GM12878 (cell line): Measurements from ENCODE around the gene FUCA2. TPM values are rescaled to one million over a fixed set of nuclear protein-coding genes. Genes with fewer than 3 reads are reported as not detected.

ENCODE experiments used
- ATAC-seq: fragments of 200-7000 bp; cut with Tn5 transposase; 3 replicates; pipeline ENCODE4 v1.9.1; 2020; ENCODE audit warnings: mild to moderate bottlenecking, moderate library complexity
- BruUV-seq: library from RNA; stranded (reverse); fragments of 400-500 nt; replicated peaks from 2 replicates; lab custom pipeline; 2021; lab: Mats Ljungman, UMichigan
- CTCF ChIA-PET: fragments of 300-600 bp; sonication (Branson Sonifier 250); formaldehyde crosslinking; extraction: SDS; loops from one replicate; lab custom pipeline; 2021; ENCODE audit warnings: inconsistent platforms; lab: Yijun Ruan, JAX
- POLR2A ChIA-PET: fragments of 350-600 bp; formaldehyde crosslinking; extraction: SDS; loops from one replicate; lab custom pipeline; 2021; ENCODE audit warnings: inconsistent platforms; lab: Charles Lee
- RAD21 ChIA-PET: fragments of 300-600 bp; sonication (Branson Sonifier 250); formaldehyde crosslinking; loops from one replicate; lab custom pipeline; 2023; ENCODE audit warnings: antibody characterized with exemption; ENCODE audit not compliant: unreplicated experiment; lab: Charles Lee
- SMC1A ChIA-PET: fragments of 300-600 bp; sonication (Branson Sonifier 250); formaldehyde crosslinking; loops from one replicate; lab custom pipeline; 2023; ENCODE audit not compliant: unreplicated experiment, uncharacterized antibody; lab: Charles Lee
- DNase-seq: peaks from one replicate; pipeline ENCODE4 v3.0.0-alpha.2; 2011; ENCODE audit warnings: low read depth, low spot score
- FAIRE-seq: peaks from 3 replicates; lab custom pipeline; 2011; peaks lifted over from hg19 to GRCh38; lab: Jason Lieb, UNC
- H2AFZ ChIP-seq: 2 replicates; pipeline ENCODE4 v1.6.0; 2011; ENCODE audit warnings: low read depth, low read length, control low read depth; ENCODE audit not compliant: control insufficient read depth
- H3K27ac ChIP-seq: 2 replicates; pipeline ENCODE4 v1.5.1; 2011; ENCODE audit warnings: control low read depth; ENCODE audit not compliant: control insufficient read depth, insufficient read depth
- H3K27me3 ChIP-seq, 2 experiments: replicated peaks in 1 of 2; 2 replicates each; pipeline versions ENCODE4 v1.6.0 to v1.6.1; 2011; ENCODE audit warnings: low read length in 1 of 2; ENCODE audit not compliant: control insufficient read depth in 2 of 2, insufficient read depth in 2 of 2
- H3K36me3 ChIP-seq, 2 experiments: 2 replicates each; pipeline ENCODE4 v1.5.1; 2011; ENCODE audit warnings: low read length in 1 of 2; ENCODE audit not compliant: control insufficient read depth in 2 of 2, insufficient read depth in 2 of 2
- H3K4me1 ChIP-seq: 2 replicates; pipeline ENCODE4 v1.6.1; 2011; ENCODE audit warnings: mild to moderate bottlenecking, low read length, moderate library complexity, mixed read lengths; ENCODE audit not compliant: control insufficient read depth, insufficient read depth
- H3K4me2 ChIP-seq: 2 replicates; pipeline ENCODE4 v1.6.0; 2011; ENCODE audit warnings: control low read depth; ENCODE audit not compliant: control insufficient read depth, insufficient read depth
- H3K4me3 ChIP-seq: fragments of 200-600 bp; sonication (generic); 2 replicates; pipeline ENCODE4 v1.5.1; 2016
- H3K79me2 ChIP-seq: 2 replicates; pipeline ENCODE4 v1.6.0; 2011; ENCODE audit warnings: low read length; ENCODE audit not compliant: control insufficient read depth, insufficient read depth
- H3K9ac ChIP-seq: 2 replicates; pipeline ENCODE4 v1.8.0; 2011; ENCODE audit warnings: low read length, control low read depth, mixed read lengths; ENCODE audit not compliant: control insufficient read depth, insufficient read depth
- H3K9me3 ChIP-seq: replicated peaks from 3 replicates; pipeline ENCODE4 v1.5.1; 2011; ENCODE audit warnings: mild to moderate bottlenecking, low read length; ENCODE audit not compliant: control insufficient read depth, insufficient read depth
- H4K20me1 ChIP-seq: 2 replicates; pipeline ENCODE4 v1.6.0; 2011; ENCODE audit not compliant: control insufficient read depth, insufficient read depth
- CREM ChIP-seq: IDR thresholded peaks from 2 replicates; pipeline ENCODE4 v1.6.1; 2014; ENCODE audit warnings: antibody characterized with exemption, low read depth
- EED ChIP-seq: sonication (generic); IDR thresholded peaks from 2 replicates; pipeline ENCODE4 v1.6.1; 2016; ENCODE audit warnings: antibody characterized with exemption, low read depth
- IRF4 ChIP-seq: IDR thresholded peaks from 2 replicates; pipeline ENCODE4 v1.6.1; 2011; ENCODE audit warnings: low read depth, low read length
- RAD21 ChIP-seq: IDR thresholded peaks from 2 replicates; pipeline ENCODE4 v1.6.1; 2011; ENCODE audit warnings: mild to moderate bottlenecking, low read depth, low read length, moderate library complexity; ENCODE audit not compliant: insufficient read depth
- SMC3 ChIP-seq: IDR thresholded peaks from 2 replicates; pipeline ENCODE4 v1.6.1; 2011; ENCODE audit warnings: low read length, improper control_type of control experiment, borderline replicate concordance
- YY1 ChIP-seq: IDR thresholded peaks from 2 replicates; pipeline ENCODE4 v1.6.1; 2011; ENCODE audit warnings: low read depth, mild to moderate bottlenecking, low read length
- ZNF24 ChIP-seq: fragments of 450-650 bp; IDR thresholded peaks from 2 replicates; pipeline ENCODE4 v1.6.1; 2017; ENCODE audit warnings: antibody characterized with exemption, mild to moderate bottlenecking
- WGBS: methylation state at CpG from one replicate; pipeline ENCODE4 v1.1.6; 2016; ENCODE audit warnings: low lambda C conversion rate; ENCODE audit not compliant: insufficient replicate concordance, insufficient coverage; ENCODE audit errors: missing lambda C conversion rate; 5-methylcytosine and 5-hydroxymethylcytosine counted together
- in situ Hi-C: fragments of 300-500 bp; cut with MboI; formaldehyde crosslinking; loops from 9 replicates; pipeline ENCODE4 v1.14.3; 2018; ENCODE audit warnings: mixed read lengths
- intact Hi-C: fragments of 100-400 bp; cut with micrococcal nuclease; formaldehyde crosslinking; loops from one replicate; pipeline ENCODE4 v1.14.2; 2022; ENCODE audit not compliant: unreplicated experiment
- polyA plus RNA-seq, 11 experiments: library from polyadenylated mRNA; depleted of rRNA in 4 of 11; unstranded in 6 of 11; stranded (reverse) in 5 of 11; fragments of >200 nt; fragmentation: Nextera tagmentation in 4 of 11; fragmentation: Illumina TruSeq in 1 of 11; extraction: Ambion mirVana in 4 of 11; extraction: Trizol in 1 of 11; gene quantifications; 1 replicate in 1 of 11; 2 replicates in 10 of 11; pipeline versions ENCODE4 v1.2.1 to v1.2.3, GENCODE V29; 2011 to 2016; ENCODE audit warnings: inconsistent platforms in 2 of 11, missing spikeins in 2 of 11, low read depth in 1 of 11
- total RNA-seq, 4 experiments: library from RNA; depleted of rRNA in 3 of 4; stranded (reverse); fragments of >200 nt in 3 of 4; fragmentation: Illumina TruSeq in 1 of 4; extraction: Trizol in 1 of 4; gene quantifications; 2 replicates each; pipeline versions ENCODE4 v1.2.1 to v1.2.3, GENCODE V29; 2013 to 2021
- TF ChIP-seq, protein P1 (sequence below), 3 experiments: IDR thresholded peaks in 2 of 3; conservative IDR thresholded peaks in 1 of 3; 2 replicates each; pipeline ENCODE4 v1.5.1; 2011; ENCODE audit warnings: low read depth in 3 of 3, low read length in 3 of 3, mild to moderate bottlenecking in 3 of 3, control low read depth in 2 of 3, moderate library complexity in 2 of 3, inconsistent platforms in 1 of 3, mixed read lengths in 1 of 3; ENCODE audit not compliant: control insufficient read depth in 2 of 3, insufficient read depth in 1 of 3; ENCODE audit errors: extremely low read depth in 1 of 3

The FUCA2 gene
- total and polyA plus RNA-seq, 10 of the 15 experiments (the other 5 are each of a cell fraction or from before 2014, with no cell fraction given) = 5.7 to 36.2 (median 21.5) TPM

DNA sequence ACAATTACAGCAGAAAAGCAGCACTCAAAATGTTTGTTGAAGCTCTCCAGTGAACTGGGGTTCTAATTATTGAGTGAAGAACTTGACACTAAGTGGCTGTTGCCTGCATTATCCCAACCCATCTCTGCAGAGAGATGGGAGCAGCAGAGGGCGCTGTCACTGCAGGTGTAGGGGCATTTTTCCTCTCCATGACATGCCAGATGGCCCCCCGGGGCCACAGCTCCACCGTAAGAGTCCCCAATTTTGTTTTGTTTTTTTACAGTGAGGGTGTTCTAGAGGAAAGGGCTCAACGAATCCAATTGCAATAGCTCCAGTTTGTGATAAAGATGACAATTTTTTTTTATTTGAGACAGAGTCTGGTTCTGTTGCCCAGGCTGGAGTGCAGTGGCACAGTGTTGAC lies 1.9 kb upstream of the FUCA2 start:
- no peaks in the 10 kb centered on the region for H3K36me3 ChIP-seq
- in situ Hi-C loops = no loop called here
- no peak overlapping the region for H3K4me3 ChIP-seq
- RAD21 ChIA-PET = interaction anchor here (0.6 to 2.1 kb wide), 14 partner anchors 13 to 826 kb away, joined by 3 to 12 read pairs (median 3); partner anchors contain the start of gene STX11
- H3K27me3 ChIP-seq = no peaks in the 10 kb centered on the region
- DNase-seq (no peak), ATAC-seq (peak; percentile 41), FAIRE-seq (no peak)
- SMC1A ChIA-PET = interaction anchor here (0.6 to 4.3 kb wide), 24 partner anchors 9 to 577 kb away, joined by 3 to 35 read pairs (median 3); no protein-coding TSS in a partner anchor
- no peaks in the 10 kb centered on the region for H4K20me1 ChIP-seq
- H3K27ac ChIP-seq = no peak overlapping the region
- BruUV-seq = no TSS peak
- intact Hi-C loops = loop anchor here (2.0 to 5.0 kb wide), 2 partner anchors 53 to 329 kb away; partner anchors contain the start of gene LTV1
- no peak overlapping the region for H3K9ac ChIP-seq
- no peak overlapping the region for H2AFZ ChIP-seq
- no peak overlapping the region for H3K4me2 ChIP-seq
- CTCF ChIA-PET = interaction anchor here (0.6 to 5.3 kb wide), 50 partner anchors 8 to 1222 kb away, joined by 3 to 44 read pairs (median 4); partner anchors contain the start of genes ADAT2, LTV1, PEX3 and SF3B5
- H3K9me3 ChIP-seq = no peaks in the 10 kb centered on the region
- 16% methylated on average over 4 of the region's 4 CpGs for WGBS
- peaks cover 18% of the 10 kb centered on the region for H3K79me2 ChIP-seq
- POLR2A ChIA-PET = interaction anchor here (1.0 to 1.5 kb wide), 3 partner anchors 21 to 330 kb away, joined by 3 to 4 read pairs (median 3); partner anchors contain the start of gene LTV1
- peaks cover 16% of the 10 kb centered on the region for H3K4me1 ChIP-seq
- TF ChIP-seq, protein P1, sequence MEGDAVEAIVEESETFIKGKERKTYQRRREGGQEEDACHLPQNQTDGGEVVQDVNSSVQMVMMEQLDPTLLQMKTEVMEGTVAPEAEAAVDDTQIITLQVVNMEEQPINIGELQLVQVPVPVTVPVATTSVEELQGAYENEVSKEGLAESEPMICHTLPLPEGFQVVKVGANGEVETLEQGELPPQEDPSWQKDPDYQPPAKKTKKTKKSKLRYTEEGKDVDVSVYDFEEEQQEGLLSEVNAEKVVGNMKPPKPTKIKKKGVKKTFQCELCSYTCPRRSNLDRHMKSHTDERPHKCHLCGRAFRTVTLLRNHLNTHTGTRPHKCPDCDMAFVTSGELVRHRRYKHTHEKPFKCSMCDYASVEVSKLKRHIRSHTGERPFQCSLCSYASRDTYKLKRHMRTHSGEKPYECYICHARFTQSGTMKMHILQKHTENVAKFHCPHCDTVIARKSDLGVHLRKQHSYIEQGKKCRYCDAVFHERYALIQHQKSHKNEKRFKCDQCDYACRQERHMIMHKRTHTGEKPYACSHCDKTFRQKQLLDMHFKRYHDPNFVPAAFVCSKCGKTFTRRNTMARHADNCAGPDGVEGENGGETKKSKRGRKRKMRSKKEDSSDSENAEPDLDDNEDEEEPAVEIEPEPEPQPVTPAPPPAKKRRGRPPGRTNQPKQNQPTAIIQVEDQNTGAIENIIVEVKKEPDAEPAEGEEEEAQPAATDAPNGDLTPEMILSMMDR (IDR thresholded peaks at IDR 0.05 in 2 of 3, conservative IDR thresholded peaks at IDR 0.05 in 1 of 3; ENCODE audit: control insufficient read depth in 2 of 3, extremely low read depth in 1 of 3, insufficient read depth in 1 of 3, low read depth in 3 of 3, low read length in 3 of 3) = peak; percentile 60 to 72 (median 70)
- TF ChIP-seq RAD21 (peak; percentile 74), CREM (no peak), SMC3 (peak; percentile 63; the same call in 1 of the 2 replicates), YY1 (peak; percentile 63; the same call in 1 of the 2 replicates), ZNF24 (no peak), IRF4 (0 out of 2 replicates have a peak, but pooled peaks have one; percentile 58), EED (no peak)
